Suprapubic skin (tissue), 3 donors: ENCODE measurements around the gene SUPT6H.

Experiments used
- POLR2A ChIP-seq, 2 donors: fragments of 450-650 bp; IDR thresholded peaks; one replicate each; pipeline ENCODE4 v1.6.1; 2017; ENCODE audit warnings: antibody characterized with exemption in 2 of 2, mild to moderate bottlenecking in 2 of 2, moderate library complexity in 2 of 2
- TF ChIP-seq, protein P1 (sequence below), 2 donors: fragments of 200-600 bp in 1 of 2; fragments of 450-650 bp in 1 of 2; sonication (generic) in 1 of 2; IDR thresholded peaks; one replicate each; pipeline ENCODE4 v1.5.1; 2016 to 2019; ENCODE audit warnings: antibody characterized with exemption in 2 of 2, mild to moderate bottlenecking in 1 of 2, moderate library complexity in 1 of 2

- TF ChIP-seq, protein P1, sequence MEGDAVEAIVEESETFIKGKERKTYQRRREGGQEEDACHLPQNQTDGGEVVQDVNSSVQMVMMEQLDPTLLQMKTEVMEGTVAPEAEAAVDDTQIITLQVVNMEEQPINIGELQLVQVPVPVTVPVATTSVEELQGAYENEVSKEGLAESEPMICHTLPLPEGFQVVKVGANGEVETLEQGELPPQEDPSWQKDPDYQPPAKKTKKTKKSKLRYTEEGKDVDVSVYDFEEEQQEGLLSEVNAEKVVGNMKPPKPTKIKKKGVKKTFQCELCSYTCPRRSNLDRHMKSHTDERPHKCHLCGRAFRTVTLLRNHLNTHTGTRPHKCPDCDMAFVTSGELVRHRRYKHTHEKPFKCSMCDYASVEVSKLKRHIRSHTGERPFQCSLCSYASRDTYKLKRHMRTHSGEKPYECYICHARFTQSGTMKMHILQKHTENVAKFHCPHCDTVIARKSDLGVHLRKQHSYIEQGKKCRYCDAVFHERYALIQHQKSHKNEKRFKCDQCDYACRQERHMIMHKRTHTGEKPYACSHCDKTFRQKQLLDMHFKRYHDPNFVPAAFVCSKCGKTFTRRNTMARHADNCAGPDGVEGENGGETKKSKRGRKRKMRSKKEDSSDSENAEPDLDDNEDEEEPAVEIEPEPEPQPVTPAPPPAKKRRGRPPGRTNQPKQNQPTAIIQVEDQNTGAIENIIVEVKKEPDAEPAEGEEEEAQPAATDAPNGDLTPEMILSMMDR (IDR thresholded peaks at IDR 0.05): no peak
- no peak for TF ChIP-seq POLR2A (IDR thresholded peaks at IDR 0.05)
Observed at GRCh38 chr17:28718333-28719020, 56.5 kb downstream of the SUPT6H start.
